LoVo (cell line): ENCODE measurements around the gene KYAT1.

Experiments
- DNase-seq: peaks from one replicate; pipeline ENCODE4 v3.0.0-alpha.2; 2016; ENCODE audit warnings: low spot score

The KYAT1 gene

DNA sequence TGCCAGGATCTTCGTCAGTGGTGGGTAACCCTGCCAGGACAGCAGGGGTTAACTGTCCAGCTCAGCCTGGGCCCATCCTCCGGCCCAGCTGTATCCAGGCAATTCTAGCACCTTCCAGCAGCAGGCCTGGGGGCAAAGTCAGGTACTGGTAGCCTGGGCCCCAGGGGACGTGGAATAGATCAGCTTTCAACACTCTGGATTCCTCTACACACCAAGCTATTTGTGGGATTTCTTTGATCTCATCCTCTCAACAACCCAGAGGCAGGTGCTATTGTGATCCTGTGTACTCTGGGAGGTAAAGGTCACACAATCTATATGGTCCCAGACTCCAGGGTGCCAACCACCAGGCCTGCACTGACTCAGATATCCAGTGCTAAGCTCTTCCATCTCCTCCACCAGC, 43.4 kb downstream of the KYAT1 start:
- DNase-seq = no peak

DNA sequence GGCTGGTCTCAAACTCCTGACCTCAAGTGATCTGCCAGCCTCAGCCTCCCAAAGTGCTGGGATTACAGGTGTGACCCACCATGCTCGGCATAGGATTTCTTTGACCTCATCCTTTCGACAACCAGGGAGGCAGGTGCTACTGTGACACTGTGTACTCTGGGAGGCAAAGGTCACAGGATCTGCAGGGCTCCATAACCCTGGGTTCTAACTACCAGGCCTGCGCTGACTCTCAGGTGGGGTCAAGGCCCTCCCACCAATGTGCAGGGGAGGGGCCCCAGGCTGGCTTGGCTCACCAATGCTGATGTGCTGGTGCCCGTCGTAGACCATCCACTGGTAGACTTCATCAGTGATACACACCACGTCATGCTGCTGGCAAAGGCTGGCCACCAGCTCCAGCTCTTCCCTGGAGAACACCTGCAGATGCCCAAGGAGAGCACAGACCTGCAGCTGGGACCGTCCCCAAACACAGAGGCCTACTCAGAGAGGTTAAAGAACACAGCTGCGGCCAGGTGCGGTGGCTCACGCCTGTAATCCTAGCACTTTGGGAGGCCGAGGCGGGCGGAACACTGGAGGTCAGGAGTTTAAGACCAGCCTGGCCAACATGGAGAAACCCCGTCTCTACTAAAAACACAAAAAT, 45.1 kb downstream of the KYAT1 start:
- DNase-seq = no peak

DNA sequence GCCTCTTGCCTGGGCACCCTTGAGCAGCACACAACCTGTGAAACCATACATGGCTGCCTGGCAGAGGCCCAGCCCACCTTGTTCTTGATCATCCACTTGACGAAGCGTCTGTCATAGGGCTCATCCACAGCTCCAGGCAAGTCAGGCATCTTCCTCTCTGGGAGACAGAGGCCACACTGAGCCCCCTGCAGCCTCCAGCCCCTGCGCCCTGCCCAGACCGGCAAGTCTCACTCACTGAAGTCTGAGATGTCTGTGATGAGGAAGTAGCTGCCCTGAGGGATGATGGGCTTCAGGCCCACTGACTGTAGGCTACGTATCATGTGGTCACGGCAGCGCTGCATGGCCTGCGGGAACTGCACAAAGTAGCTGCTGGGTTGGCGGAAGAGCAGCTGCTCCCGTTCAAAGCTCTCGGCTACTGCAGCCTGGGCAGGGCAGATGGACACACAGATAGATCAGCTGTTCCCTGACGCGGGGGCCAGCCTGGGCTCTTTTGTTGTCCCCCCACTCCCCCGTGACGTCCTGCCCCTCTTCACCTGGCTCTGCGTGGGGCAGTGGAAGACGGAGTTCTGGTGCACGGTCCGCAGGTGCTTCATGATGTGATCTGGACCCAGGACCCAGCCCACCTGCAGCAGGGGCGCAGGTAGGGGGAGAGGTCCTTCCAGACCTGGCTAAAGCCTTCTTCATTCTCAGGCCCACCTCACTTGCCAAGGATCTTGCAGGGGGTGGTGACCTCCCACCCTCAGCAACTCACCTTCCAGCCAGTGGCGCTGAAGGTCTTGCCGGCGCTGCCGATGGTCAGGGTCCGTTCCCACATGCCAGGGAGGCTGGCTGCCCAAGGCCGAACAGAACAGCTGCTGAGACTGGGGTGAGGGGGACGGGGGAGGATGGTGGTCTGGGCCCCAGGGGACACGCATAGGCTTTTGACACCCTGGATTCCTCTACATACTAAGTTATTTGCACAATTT, 46.2 kb downstream of the KYAT1 start:
- no peak for DNase-seq

DNA sequence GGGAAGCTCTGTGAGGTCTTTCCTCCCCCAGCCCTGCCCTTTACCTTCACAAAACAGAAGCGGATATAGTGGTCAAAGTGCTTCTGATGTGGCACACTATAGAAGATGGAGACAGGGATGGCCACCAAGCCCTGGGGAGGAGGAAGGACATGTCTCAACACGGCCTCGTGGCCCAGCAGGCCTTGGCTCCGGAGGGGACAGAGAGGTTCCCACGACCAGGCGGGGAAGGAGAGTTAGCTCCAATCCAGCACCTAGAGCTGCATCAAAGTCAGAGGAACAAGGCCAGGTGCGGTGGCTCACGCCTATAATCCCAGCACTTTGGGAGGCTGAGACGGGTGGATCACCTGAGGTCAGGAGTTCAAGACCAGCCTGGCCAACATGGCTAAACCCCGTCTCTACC, 48.1 kb downstream of the KYAT1 start:
- DNase-seq = no peak

DNA sequence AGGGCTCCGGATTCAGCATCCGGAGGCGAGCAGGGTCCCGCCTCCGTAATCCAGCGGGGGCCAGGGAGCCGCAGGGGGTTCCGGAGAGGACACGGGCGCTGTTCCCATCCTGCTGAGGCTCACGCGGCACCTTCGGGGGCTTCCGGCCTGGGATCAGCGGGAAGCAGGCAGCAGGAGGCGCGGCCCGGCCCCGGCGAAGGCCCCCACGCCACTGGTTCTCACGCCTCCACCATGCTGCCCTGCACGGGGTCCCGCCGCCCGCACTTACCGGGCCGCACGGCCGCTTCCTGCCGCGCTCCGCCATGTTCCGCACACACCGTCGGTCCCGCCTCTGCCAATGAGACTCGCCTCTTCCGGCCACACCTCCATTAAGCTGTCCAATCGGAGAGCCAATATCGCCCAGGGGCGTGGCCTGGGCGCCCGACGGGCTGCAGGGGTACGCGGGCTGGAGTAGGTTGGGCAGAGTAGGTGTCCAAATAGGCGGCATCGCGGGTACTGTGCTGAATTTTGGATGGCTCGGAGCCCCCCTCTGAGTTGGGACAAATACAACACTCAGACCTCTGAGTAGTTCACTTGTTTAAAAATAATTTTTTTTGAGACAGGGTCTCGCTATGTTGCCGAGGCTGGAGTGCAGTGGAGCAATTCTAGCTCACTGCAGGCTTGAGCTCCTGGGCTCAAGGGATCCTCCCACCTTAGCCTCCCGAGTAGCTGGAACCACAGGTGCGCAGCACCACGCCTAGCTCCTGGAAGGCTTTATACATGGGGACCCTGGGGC, 52.1 kb downstream of the KYAT1 start, which contains the start of gene SPOUT1:
SPOUT1 (minus strand) TSS at position 318 of the 775 bp plus-strand sequence; CDS start at position 304, 14 bp downstream.
- DNase-seq = peak; percentile 95

DNA sequence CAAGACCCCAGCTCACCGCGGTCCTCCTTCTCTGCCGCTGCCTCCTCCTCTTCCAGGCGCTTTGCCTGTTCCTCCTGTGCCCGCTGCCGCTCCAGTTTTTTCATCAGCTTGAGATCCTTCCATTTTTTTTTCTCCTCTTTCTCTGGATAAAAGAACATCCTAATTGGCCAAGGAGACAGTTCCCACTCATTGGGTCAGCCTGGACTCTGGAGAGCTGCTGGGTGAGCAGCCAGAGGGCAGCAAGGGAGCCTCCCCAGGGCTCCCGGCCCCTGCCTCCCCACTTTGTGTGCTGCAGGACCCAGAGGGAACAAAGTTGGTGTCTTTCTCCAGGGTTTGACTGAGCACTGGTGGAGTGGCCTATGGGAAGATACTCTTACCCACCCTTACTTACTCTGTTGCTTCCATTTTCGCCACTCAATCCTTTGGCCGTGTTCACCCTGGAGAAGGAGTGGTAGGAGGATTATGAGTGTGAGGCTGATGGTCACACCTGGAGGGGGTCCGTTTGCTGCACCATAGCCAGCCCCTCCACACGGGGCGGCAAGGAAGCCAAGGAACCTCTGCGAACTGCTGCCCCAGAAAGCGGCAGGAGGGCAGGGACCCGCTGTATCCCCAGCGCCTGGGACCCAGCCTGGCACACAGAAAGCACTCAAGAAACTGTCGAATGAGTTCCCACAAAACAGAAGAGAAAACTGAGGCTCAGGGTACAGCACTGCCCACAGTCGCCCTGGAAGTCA, 52.9 kb downstream of the KYAT1 start:
- no peak for DNase-seq

DNA sequence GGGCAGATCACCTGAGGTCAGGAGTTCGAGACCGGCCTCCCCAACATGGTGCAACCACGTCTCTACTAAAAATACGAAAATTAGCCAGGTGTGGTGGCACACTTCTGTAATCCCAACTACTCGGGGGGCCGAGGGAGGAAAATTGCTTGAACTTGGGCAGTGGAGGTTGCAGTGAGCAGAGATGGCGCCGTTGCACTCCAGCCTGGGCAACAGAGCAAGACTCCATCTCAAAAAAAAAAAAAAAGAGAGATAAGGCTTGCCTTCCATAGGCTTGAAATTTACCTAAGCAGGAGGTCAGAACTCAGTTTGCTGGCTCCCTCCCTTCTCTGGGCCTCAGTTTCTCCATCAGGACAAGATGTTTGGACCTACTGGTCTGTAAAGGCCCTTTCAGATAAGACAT, 53.5 kb downstream of the KYAT1 start:
- no peak for DNase-seq

DNA sequence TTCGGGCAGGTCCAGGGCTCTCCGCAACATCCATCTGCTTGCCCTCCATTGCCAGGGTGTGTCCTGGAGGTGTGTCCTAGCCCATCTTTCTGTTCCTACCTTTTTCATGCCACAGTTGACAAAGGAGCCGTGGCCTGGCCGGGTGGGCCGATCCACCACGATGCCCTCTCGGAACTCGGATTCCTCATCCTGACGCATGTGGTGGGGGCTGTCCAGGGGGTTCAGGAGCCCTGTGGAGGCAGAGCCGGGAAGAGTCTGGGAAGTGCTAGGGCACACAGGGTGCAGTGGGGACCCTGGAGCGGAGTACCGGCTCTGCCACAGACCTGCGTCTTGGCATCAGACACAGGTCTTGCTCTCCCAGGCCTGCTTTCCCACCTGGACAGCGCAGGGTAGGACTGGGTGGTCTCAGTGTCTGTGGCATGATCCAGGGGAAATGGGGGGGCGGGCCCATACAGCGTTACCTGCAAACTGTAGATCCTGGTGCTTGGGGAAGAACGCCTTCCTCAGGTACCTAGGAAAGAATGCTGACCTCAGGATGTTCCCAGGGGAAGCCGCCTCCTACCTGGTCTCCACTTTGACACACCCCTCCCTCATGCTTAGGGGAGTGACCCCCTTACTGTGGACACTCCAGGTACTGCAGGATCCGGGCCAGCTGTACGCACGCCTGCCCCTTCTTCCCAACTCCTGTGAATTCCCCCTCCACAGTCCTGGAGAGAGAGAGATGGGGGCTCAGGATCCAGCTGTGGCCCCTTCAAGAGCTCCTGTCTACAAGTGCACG, 55.6 kb downstream of the KYAT1 start:
- DNase-seq = no peak

DNA sequence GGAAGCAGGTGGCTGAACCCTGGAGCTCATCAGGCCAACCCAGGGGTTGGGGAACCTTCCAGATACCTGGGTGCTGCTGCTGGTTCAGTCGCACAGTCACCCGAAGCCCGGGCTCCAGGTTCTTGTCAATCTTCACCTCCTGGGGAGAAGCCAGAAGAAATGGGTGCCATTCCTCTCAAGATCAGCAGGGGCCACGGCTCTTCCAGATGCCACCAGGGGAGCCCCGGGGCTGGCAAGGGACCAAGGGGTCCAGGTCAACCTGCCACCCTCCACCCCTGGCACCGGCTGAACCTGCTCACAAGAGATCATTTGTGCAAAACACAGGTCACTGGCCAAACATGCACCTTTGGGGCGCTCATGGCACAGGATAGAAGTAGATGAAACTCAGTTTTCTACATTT, 56.8 kb downstream of the KYAT1 start:
- DNase-seq = no peak

DNA sequence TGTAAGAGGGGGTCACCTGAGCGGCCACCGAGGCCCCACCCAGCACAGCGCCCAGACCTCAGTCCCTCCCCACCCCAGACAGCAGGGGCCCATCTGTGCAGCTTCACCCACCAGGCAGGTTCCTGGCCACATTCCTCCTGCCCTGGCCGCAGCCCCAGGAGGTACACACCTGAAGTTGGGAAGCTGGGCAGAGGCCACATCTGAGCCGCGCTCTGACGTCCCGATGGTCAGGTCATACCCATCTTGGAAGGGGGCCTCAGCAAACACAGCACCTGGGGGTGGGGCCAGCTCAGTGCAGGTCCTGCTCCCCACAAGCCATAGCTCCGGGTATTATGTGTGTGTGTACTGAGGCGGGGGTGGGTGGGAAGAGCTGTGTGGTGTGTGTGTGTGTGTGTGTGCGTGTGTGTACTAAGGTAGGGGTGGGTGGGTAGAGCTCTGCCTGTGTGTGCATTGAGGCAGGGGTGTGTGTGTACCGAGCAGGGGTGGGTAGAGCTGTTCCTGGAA, 57.8 kb downstream of the KYAT1 start:
- no peak for DNase-seq

DNA sequence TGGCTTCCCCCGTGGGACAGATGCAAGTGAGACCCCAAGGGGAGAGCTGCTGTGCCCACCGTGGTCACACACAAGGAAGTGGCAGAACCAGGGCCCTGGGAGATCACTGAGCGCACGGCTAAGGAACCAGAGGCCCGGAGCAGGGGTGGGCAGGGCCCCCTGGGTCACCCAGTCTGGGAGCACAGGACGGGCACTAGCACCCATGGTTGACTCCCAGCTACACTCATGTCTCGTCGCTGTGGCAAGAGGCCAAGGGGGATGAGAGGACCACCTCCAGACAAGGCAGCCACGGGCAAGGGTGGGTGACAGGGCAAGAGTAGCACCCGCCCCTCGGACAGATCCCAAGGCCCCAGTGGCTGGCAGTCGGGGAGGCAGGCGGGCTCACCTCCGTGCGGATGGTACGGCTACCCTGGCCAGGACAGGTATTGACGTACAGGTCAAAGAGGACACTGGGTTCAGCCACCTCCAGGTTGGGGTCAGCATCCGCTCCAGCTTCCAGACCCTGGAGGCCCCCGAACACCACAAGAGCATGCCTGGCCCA, 58.3 kb downstream of the KYAT1 start:
- DNase-seq = no peak

DNA sequence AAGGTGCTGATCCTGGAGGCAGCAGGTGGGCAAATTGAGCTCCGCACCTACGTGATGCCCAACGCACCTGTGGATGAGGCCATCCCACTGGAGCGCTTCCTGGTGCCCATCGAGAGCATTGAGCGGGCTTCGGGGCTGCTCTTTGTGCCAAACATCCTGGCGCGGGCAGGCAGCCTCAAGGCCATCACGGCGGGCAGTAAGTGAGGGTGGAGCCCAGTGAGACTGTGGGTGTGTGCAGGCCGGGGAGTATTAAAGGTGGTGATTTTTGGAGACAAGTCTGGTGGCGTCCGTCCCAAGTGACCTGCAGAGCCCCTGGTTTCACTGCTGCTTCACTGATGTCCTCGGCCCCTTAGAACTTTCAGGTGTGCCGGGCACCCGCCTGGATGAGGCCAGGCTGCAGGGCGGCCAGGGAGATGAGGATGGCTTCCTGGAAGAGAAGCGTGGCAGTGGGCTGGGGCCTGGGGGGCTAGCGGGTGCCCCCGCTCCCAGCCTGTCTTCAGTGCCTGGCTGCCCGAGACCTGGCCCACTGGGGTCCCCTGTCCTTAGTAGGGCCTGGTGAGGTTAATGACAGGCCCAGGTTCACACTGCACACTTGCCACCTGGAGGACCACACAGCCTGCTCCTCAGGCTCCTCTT, 59.2 kb downstream of the KYAT1 start:
- no peak for DNase-seq

DNA sequence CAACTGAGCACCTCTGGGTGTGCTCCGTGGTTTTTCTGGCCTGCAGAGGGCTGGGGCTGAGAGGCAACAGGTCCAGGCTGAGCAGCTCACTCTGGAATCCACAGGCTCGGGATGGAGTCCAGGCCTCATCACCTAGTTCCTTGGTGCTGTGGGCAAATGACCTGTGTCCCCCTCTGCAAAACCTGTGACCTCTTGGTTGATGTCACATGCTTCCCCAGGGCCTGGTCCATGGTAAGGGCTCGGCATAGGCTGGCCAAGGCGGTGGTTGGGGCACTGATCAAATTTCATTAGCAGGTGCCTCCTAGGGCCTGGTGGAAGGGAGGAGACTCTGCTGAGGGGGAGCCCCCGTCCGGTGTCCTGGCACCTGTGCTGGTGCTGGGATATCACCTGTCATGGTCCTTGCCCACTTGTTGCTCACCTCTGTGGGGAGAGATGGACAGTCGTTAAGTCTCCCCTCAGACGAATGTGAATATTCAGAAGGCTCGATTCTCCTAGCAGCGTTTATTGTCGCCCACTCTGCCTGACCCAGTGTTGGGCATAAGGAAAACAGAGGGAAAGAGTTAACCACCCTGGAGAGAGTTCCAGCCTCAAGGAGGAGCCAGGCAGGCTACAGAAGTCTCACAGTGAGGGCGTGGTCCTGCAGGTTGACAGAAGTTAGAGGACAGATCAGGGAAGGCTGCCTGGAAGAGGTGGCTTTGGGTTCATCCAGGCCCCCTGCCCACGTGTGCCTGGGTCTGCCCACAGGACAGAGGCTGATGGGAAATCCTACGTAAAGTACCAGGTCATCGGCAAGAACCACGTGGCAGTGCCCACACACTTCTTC, 60.0 kb downstream of the KYAT1 start:
- no peak for DNase-seq

DNA sequence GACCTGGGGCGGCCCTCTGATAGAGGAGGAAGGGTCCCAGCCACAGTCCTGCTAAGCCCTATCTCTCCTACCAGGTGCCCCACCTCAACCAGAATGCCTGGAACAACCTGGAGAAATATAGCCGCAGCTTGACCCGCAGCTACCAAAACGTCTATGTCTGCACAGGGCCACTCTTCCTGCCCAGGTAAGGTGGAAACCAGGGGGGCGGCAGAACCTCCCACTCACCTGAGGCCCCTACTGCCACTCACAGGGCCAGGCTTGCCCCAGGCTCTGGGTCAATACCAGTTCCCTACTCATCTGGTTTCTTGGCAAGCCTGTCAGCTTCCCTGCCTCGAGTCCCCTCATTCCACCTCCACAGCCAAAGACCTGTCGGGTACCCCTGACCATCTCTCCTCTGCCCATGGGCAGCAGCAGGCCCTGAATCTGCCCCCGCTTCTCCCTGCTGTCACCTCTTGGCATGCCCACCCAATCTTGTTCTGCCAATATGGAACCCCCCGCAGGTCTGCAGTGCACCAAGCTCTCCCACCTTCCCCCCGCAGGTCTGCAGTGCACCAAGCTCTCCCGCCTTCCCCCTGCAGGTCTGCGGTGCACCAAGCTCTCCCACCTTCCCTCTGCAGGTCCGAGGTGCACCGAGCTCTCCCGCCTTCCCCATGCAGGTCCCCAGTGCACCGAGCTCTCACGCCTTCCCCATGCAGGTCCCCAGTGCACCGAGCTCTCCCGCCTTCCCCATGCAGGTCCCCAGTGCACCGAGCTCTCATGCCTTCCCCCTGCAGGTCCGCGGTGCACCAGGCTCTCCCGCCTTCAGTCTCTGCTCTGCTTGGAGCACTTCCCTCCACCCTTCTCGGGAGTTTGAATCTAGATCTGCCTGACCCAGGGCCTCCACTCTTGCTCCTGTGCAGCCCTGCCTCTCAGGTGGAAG, 60.8 kb downstream of the KYAT1 start:
- no peak for DNase-seq

DNA sequence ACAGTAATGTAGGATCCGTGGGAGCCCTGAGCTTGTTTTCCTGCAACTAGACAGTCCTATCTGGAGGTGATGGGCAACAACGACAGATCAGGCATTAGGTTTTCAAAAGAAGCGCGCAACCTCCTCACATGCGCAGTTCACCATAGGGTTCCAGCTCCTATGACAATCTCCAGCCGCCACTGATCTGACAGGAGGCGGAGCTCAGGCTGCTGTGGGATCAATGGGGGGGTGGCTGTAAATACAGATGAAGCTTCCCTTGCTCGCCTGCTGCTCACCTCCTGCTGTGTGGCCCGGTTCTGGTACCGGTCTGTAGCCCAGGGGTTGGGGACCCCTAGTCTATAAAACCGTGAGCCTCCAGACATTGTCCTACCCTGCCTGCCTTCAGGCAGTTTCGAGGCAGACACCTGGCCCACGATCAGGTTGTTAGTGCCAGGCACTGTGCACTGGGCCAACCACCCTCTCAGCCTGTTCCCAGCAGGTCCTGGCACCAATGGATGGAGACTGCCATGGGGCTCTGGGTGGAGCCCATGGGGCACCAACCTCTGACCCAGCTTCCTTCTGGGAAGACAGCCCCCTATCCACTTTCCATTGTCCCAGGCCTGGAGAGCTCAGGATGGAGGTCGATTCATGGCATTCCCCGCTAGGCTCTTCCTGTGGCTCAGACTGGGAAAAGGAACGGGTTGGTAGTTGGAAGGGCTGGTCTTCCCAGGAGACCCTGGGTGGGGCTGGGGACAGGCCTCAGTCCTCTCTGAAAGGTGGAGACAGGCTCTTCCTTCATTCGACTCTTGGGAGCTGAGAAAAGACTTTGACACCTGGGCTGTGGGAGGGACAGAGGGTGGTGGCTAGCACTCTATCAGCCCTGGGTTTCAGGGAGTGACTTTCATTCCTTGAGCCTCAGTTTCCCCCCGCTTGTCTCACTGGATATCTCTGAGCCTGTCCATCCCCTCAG, 61.8 kb downstream of the KYAT1 start:
- no peak for DNase-seq

DNA sequence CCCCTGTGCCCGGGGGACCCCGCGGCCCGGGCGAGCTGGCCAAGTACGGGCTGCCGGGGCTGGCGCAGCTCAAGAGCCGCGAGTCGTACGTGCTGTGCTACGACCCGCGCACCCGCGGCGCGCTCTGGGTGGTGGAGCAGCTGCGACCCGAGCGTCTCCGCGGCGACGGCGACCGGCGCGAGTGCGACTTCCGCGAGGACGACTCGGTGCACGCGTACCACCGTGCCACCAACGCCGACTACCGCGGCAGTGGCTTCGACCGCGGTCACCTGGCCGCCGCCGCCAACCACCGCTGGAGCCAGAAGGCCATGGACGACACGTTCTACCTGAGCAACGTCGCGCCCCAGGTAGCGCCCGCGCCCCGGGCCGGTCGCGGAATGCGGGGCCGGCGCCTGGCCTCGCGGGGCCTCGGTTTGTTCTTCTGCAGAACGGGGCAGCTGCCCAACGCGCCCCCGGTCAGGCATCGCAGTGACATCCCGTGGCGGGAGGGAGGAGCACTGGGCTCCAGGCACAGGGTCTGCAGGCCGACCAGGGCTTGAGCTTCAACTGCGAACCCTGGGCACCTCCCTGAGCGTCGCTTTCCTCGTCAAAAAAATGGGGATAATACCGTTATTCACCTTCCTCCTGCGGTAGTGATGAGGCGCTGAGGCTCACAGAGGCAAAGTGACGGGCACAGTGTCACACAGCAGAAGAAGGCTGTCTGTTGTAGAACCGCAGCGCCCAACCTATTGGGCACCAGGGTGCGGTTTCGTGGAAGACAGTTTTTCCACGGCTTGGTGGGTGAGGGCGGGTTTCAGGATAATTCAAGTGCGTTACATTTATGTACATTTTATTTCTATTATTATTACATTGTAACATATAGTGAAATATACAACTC, 62.7 kb downstream of the KYAT1 start:
- peak; percentile 2 for DNase-seq
